Endodermal cell (in vitro differentiated cells): ENCODE results near the gene CHN1. TPM values are rescaled to one million over a fixed set of nuclear protein-coding genes. Genes with fewer than 3 reads are reported as not detected.

Source experiments
- DNase-seq: peaks from one replicate; pipeline ENCODE4 v3.0.0-alpha.2; 2017
- H3K27ac ChIP-seq: 2 replicates; pipeline ENCODE4 v1.5.1; 2013; ENCODE audit warnings: mild to moderate bottlenecking, low read depth, low read length, moderate library complexity
- H3K27me3 ChIP-seq: 2 replicates; pipeline ENCODE4 v1.6.1; 2013; ENCODE audit warnings: mild to moderate bottlenecking, low read length, moderate library complexity; ENCODE audit not compliant: insufficient read depth, control insufficient read depth, poor library complexity, severe bottlenecking
- H3K36me3 ChIP-seq: 2 replicates; pipeline ENCODE4 v1.7.0; 2013; ENCODE audit warnings: mild to moderate bottlenecking, low read length, moderate library complexity; ENCODE audit not compliant: control insufficient read depth, insufficient read depth
- H3K4me1 ChIP-seq: one replicate; pipeline ENCODE4 v1.7.0; 2013; ENCODE audit warnings: low read length; ENCODE audit not compliant: control insufficient read depth, insufficient read depth
- H3K4me3 ChIP-seq: 2 replicates; pipeline ENCODE4 v1.5.1; 2013; ENCODE audit warnings: mild to moderate bottlenecking, low read length, moderate library complexity
- H3K9ac ChIP-seq: 2 replicates; pipeline ENCODE4 v1.6.1; 2013; ENCODE audit warnings: mild to moderate bottlenecking, low read length, moderate library complexity; ENCODE audit not compliant: poor library complexity, severe bottlenecking; ENCODE audit errors: extremely low read depth
- H3K9me3 ChIP-seq: 2 replicates; pipeline ENCODE4 v1.6.1; 2013; ENCODE audit warnings: mild to moderate bottlenecking, low read length, moderate library complexity; ENCODE audit not compliant: control insufficient read depth
- H3K27ac Mint-ChIP-seq: 2 replicates; pipeline ENCODE4 v1.8.0; 2020; ENCODE audit warnings: mixed read lengths
- H3K27me3 Mint-ChIP-seq: 2 replicates; pipeline ENCODE4 v1.8.0; 2021; ENCODE audit warnings: mild to moderate bottlenecking, mixed read lengths; ENCODE audit not compliant: insufficient read depth
- H3K36me3 Mint-ChIP-seq: 2 replicates; pipeline ENCODE4 v1.8.0; 2020; ENCODE audit warnings: low read depth, mixed read lengths
- H3K4me1 Mint-ChIP-seq: 2 replicates; pipeline ENCODE4 v1.8.0; 2020; ENCODE audit warnings: mixed read lengths
- H3K4me3 Mint-ChIP-seq: 2 replicates; pipeline ENCODE4 v1.8.0; 2020; ENCODE audit warnings: mild to moderate bottlenecking, moderate library complexity, mixed read lengths
- H3K9me3 Mint-ChIP-seq: 2 replicates; pipeline ENCODE4 v1.8.0; 2020; ENCODE audit warnings: mild to moderate bottlenecking, mixed read lengths
- CTCF ChIP-seq: fragments of 200-600 bp; sonication (generic); conservative IDR thresholded peaks from 2 replicates; pipeline ENCODE4 v1.5.0; 2021; ENCODE audit warnings: antibody characterized with exemption, mild to moderate bottlenecking
- WGBS, 2 experiments: methylation state at CpG; one replicate each; pipeline versions ENCODE4 v1.1.5 to v1.1.7; 2013; ENCODE audit warnings: missing lambda C conversion rate in 2 of 2, mixed read lengths in 1 of 2; ENCODE audit not compliant: insufficient coverage in 1 of 2, insufficient read length in 1 of 2; 5-methylcytosine and 5-hydroxymethylcytosine counted together
- total RNA-seq, 2 donors: library from RNA; stranded (reverse); fragmentation: NEBNext Ultra II Directional in 1 of 2; extraction: Animal tissue kit (Norgen Biotek cat#: 25700) in 1 of 2; gene quantifications; 2 replicates in 1 of 2; 3 replicates in 1 of 2; pipeline ENCODE4 v1.2.1, GENCODE V29; 2021

CHN1 gene
- total RNA-seq, 2 donors from 2014 or later, result 24.3 to 28.8 TPM

GRCh38 chr2:175048275-175048674, 43.1 kb upstream of the CHN1 start:
- Mint-ChIP-seq H3K27me3 (peaks cover 1% of the 10 kb centered on the region), H3K36me3 (no peaks in the 10 kb centered on the region), H3K9me3 (no peaks in the 10 kb centered on the region), H3K27ac (no peak overlapping the region), H3K4me3 (no peak overlapping the region), H3K4me1 (no peaks in the 10 kb centered on the region)
- no peak for TF ChIP-seq CTCF
- Histone ChIP-seq H3K4me1 (no peaks in the 10 kb centered on the region), H3K27ac (no peak overlapping the region), H3K27me3 (no peaks in the 10 kb centered on the region), H3K9me3 (no peaks in the 10 kb centered on the region), H3K9ac (no peak overlapping the region), H3K36me3 (no peaks in the 10 kb centered on the region), H3K4me3 (no peak overlapping the region)
- WGBS, 2 experiments, result 92% methylated on average over 2 of the region's 2 CpGs; no CpG with 5 or more reads in 1 of the 2 experiments
- DNase-seq, result no peak

GRCh38 chr2:175039490-175039889, 34.3 kb upstream of the CHN1 start:
- no peak overlapping the region for H3K4me3 ChIP-seq
- Mint-ChIP-seq H3K27ac (no peak overlapping the region), H3K9me3 (no peaks in the 10 kb centered on the region), H3K27me3 (peaks cover 1% of the 10 kb centered on the region), H3K4me3 (no peak overlapping the region), H3K36me3 (no peaks in the 10 kb centered on the region), H3K4me1 (peaks cover 14% of the 10 kb centered on the region)
- no peaks in the 10 kb centered on the region for H3K9me3 ChIP-seq
- no peak overlapping the region for H3K27ac ChIP-seq
- WGBS, 2 experiments, result 83 to 89% methylated on average over 2 to 3 of the region's 3 CpGs
- no peak for DNase-seq
- no peak overlapping the region for H3K9ac ChIP-seq
- no peak for TF ChIP-seq CTCF
- no peaks in the 10 kb centered on the region for H3K36me3 ChIP-seq
- no peaks in the 10 kb centered on the region for H3K4me1 ChIP-seq
- no peaks in the 10 kb centered on the region for H3K27me3 ChIP-seq

GRCh38 chr2:175039031-175039430, 33.9 kb upstream of the CHN1 start:
- H3K4me3 Mint-ChIP-seq, result no peak overlapping the region
- Histone ChIP-seq H3K9me3 (no peaks in the 10 kb centered on the region), H3K27ac (no peak overlapping the region), H3K9ac (no peak overlapping the region), H3K4me1 (no peaks in the 10 kb centered on the region), H3K27me3 (no peaks in the 10 kb centered on the region), H3K36me3 (no peaks in the 10 kb centered on the region), H3K4me3 (no peak overlapping the region)
- no peaks in the 10 kb centered on the region for H3K36me3 Mint-ChIP-seq
- no peaks in the 10 kb centered on the region for H3K9me3 Mint-ChIP-seq
- H3K27me3 Mint-ChIP-seq, result peaks cover 1% of the 10 kb centered on the region
- 82 to 83% methylated on average over 4 to 5 of the region's 5 CpGs for WGBS, 2 experiments
- H3K4me1 Mint-ChIP-seq, result peaks cover 14% of the 10 kb centered on the region
- DNase-seq, result no peak
- H3K27ac Mint-ChIP-seq, result no peak overlapping the region
- TF ChIP-seq CTCF, result no peak
